Measurements from ENCODE around the gene CDH1. TPM values are rescaled to one million over a fixed set of nuclear protein-coding genes. Genes with fewer than 3 reads are reported as not detected.

CDH1 gene
- total RNA-seq, 1 donor from 2014 or later: not detected

DNA sequence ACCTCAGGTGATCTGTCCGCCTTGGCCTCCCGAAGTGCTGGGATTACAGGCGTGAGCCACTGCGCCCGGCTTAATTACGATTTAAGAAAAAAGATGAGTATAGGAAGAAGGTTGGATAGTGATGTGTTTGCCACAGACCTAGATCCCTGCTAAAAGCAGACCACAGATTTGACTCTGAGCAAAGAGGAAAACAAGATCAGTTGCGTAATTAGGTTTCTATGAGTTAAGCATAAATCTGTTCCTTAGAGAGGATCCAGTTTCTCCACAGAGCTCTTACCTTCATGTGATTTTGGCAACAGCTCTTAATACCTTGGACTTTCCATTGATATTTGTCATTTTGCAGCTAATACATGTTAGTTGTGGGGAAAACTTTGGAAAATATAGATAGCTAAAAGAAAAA is 31.1 kb downstream of the CDH1 start:
- no peaks in the 10 kb centered on the region for H3K4me1 Mint-ChIP-seq (ENCODE audit: unreplicated experiment)
- no peaks in the 10 kb centered on the region for H3K36me3 Mint-ChIP-seq (ENCODE audit: unreplicated experiment)
- no peak for DNase-seq (ENCODE audit: extremely low spot score, unreplicated experiment)
- H3K9me3 Mint-ChIP-seq (ENCODE audit: unreplicated experiment): no peaks in the 10 kb centered on the region
- H3K27ac Mint-ChIP-seq (ENCODE audit: unreplicated experiment): no peak overlapping the region
- TF ChIP-seq, protein P1, sequence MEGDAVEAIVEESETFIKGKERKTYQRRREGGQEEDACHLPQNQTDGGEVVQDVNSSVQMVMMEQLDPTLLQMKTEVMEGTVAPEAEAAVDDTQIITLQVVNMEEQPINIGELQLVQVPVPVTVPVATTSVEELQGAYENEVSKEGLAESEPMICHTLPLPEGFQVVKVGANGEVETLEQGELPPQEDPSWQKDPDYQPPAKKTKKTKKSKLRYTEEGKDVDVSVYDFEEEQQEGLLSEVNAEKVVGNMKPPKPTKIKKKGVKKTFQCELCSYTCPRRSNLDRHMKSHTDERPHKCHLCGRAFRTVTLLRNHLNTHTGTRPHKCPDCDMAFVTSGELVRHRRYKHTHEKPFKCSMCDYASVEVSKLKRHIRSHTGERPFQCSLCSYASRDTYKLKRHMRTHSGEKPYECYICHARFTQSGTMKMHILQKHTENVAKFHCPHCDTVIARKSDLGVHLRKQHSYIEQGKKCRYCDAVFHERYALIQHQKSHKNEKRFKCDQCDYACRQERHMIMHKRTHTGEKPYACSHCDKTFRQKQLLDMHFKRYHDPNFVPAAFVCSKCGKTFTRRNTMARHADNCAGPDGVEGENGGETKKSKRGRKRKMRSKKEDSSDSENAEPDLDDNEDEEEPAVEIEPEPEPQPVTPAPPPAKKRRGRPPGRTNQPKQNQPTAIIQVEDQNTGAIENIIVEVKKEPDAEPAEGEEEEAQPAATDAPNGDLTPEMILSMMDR (IDR thresholded peaks at IDR 0.05): no peak
- no peak overlapping the region for H3K4me3 Mint-ChIP-seq (ENCODE audit: unreplicated experiment)
- peaks cover 3% of the 10 kb centered on the region for H3K27me3 Mint-ChIP-seq (ENCODE audit: unreplicated experiment)

DNA sequence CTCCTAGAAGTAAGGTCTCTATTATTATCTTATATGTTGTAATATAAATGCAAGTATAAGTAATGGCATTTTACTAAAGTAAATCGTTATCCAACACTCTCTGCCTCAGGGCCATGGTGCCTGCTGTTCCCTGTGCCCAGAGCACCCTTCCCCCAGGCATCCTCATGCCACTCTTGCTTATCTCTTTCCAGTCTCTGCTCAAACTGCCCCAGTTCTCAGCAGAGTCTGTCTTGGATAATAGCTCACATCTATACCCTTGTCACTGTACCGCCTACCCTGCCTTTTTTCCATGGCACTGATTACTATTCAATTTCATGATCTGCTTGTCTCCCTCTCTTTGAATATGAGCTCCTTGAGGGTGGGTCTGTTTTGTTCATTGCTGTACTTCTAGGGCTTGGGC is 31.7 kb downstream of the CDH1 start:
- TF ChIP-seq, protein P1 (IDR thresholded peaks at IDR 0.05): no peak
- Mint-ChIP-seq H3K36me3 (ENCODE audit: unreplicated experiment) (no peaks in the 10 kb centered on the region), H3K9me3 (ENCODE audit: unreplicated experiment) (no peaks in the 10 kb centered on the region), H3K27me3 (ENCODE audit: unreplicated experiment) (peaks cover 3% of the 10 kb centered on the region), H3K4me1 (ENCODE audit: unreplicated experiment) (no peaks in the 10 kb centered on the region), H3K27ac (ENCODE audit: unreplicated experiment) (no peak overlapping the region), H3K4me3 (ENCODE audit: unreplicated experiment) (no peak overlapping the region)
- no peak for DNase-seq (ENCODE audit: extremely low spot score, unreplicated experiment)

DNA sequence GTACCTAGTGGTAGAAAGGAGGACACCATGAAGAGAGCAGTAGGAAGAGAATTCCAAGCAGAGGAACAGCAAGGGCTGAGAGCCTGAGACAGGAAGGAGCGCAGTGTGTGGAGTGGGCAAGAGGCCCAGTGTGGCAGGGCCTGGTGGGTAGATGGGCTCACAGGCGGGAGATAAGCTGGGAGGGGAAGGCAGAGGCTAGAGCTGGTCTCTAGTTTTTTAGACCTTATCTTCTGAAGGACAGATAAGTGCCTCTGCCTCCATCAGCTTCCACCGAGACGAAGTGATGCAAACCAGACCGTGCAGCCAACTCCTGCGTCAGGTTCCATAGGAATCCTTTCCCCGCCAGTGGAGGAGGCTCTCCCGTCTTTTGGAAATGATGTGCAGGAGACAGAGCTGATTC is 33.6 kb downstream of the CDH1 start:
- no peaks in the 10 kb centered on the region for H3K9me3 Mint-ChIP-seq (ENCODE audit: unreplicated experiment)
- H3K4me1 Mint-ChIP-seq (ENCODE audit: unreplicated experiment): no peaks in the 10 kb centered on the region
- no peak for DNase-seq (ENCODE audit: extremely low spot score, unreplicated experiment)
- H3K27me3 Mint-ChIP-seq (ENCODE audit: unreplicated experiment): peaks cover 3% of the 10 kb centered on the region
- TF ChIP-seq, protein P1 (IDR thresholded peaks at IDR 0.05): no peak
- no peaks in the 10 kb centered on the region for H3K36me3 Mint-ChIP-seq (ENCODE audit: unreplicated experiment)
- no peak overlapping the region for H3K27ac Mint-ChIP-seq (ENCODE audit: unreplicated experiment)
- H3K4me3 Mint-ChIP-seq (ENCODE audit: unreplicated experiment): no peak overlapping the region

DNA sequence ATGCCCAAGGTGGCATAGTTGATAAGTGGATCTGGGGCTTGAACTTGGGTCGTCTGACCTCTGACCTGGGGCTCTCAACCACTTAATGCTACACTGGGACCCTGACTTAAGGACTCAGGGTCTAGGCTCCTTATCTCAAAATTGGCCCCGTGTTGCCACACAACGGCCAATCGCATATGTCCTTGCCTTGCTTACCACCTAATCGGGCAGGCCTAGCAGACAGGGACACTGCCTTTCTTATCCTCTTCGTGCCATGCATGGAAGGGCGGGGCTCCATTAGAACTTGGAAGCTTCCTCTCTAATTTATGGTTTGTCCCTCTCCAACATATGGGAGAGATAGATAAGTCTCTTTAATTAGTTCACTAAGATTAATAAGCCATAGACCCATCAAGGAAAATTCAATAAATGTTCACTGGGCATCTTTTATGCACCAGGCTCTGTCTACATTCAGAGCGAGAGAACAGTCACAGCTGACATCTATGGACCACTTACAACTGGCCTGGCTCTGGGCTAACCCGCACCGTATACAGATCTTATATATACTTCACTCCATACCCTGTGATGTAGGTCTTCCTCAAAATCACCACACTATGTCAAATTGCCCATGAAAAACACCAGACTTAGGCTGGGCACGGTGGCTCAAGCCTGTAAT is 35.1 kb downstream of the CDH1 start:
- Mint-ChIP-seq H3K27me3 (ENCODE audit: unreplicated experiment) (peaks cover 3% of the 10 kb centered on the region), H3K36me3 (ENCODE audit: unreplicated experiment) (no peaks in the 10 kb centered on the region), H3K9me3 (ENCODE audit: unreplicated experiment) (no peaks in the 10 kb centered on the region), H3K4me1 (ENCODE audit: unreplicated experiment) (no peaks in the 10 kb centered on the region), H3K27ac (ENCODE audit: unreplicated experiment) (no peak overlapping the region), H3K4me3 (ENCODE audit: unreplicated experiment) (no peak overlapping the region)
- no peak for DNase-seq (ENCODE audit: extremely low spot score, unreplicated experiment)
- TF ChIP-seq, protein P1 (IDR thresholded peaks at IDR 0.05): no peak

DNA sequence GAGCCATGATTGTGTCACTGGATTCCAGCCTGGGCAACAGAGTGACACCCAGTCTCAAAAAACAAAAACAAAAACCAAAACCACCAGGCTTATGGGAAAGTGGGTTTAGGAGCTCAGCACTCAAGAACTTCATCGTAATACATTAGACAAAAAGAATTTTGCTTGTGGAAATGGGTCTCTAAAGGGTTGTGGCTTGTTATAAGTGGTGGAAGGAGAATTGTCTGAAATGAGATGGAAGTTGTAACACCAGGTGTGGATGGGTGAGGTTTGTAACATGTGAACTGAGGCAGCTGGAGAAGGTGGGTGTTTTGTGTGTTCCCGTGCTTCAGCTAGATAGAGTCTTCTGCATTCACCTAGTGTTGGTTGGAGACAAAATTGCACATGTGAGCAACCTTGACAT is 35.8 kb downstream of the CDH1 start:
- TF ChIP-seq, protein P1 (IDR thresholded peaks at IDR 0.05): no peak
- Mint-ChIP-seq H3K4me3 (ENCODE audit: unreplicated experiment) (no peak overlapping the region), H3K9me3 (ENCODE audit: unreplicated experiment) (no peaks in the 10 kb centered on the region), H3K27me3 (ENCODE audit: unreplicated experiment) (peaks cover 3% of the 10 kb centered on the region), H3K4me1 (ENCODE audit: unreplicated experiment) (no peaks in the 10 kb centered on the region), H3K27ac (ENCODE audit: unreplicated experiment) (no peak overlapping the region), H3K36me3 (ENCODE audit: unreplicated experiment) (no peaks in the 10 kb centered on the region)
- DNase-seq (ENCODE audit: extremely low spot score, unreplicated experiment): no peak

All from osteocyte (in vitro differentiated cells).